ENCODE measurements around the gene PRPH2.
"Not testable (repeated sequence)": the region's sequence is repeated elsewhere in the genome, so short reads cannot be mapped to it uniquely, and the experiment has no call there.

PRPH2 gene

DNA sequence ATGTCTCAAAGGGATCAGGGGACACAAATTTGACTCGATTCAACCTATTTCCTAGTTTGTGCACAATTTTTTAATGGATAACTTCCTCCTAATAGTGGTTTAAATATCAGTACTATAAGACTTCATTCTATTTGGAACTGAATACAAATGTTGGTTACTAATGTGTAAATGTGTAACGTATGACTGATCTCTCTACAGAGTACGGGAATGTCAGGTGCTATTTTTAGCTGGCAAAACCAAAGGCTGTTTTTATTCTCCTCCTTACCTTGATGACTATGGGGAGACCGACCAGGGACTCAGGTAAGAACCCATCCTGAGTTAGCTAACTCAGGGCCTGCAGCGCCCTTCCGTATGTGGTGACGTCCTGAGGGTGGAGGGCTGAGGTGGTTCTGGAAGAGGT lies 33.0 kb downstream of the PRPH2 start:
- DNase-seq (ENCODE audit: low spot score), result no peak
- ChIA-PET CTCF (no interaction called here), POLR2A (ENCODE audit: low non-redundant PET) (no interaction called here)
- no peak for TF ChIP-seq CTCF (conservative IDR thresholded peaks at IDR 0.05; ENCODE audit: low read depth)
- H3K27ac ChIP-seq, result no peak overlapping the region

- ChIA-PET POLR2A (ENCODE audit: low non-redundant PET) (no interaction called here), CTCF (interaction anchor here (0.6 kb wide), 1 partner anchor 19 kb away, joined by 5 read pairs; no protein-coding TSS in a partner anchor)
- no peak for TF ChIP-seq CTCF (conservative IDR thresholded peaks at IDR 0.05; ENCODE audit: low read depth)
- H3K27ac ChIP-seq, result no peak overlapping the region
- DNase-seq (ENCODE audit: low spot score), result no peak
Measured at GRCh38 chr6:42688281-42688680, 34.1 kb downstream of the PRPH2 start.

GRCh38 chr6:42679358-42679757 lies 43.0 kb downstream of the PRPH2 start:
- POLR2A ChIA-PET (ENCODE audit: low non-redundant PET), result no interaction called here

GRCh38 chr6:42674780-42675179 lies 47.6 kb downstream of the PRPH2 start:
- no peak for TF ChIP-seq CTCF (conservative IDR thresholded peaks at IDR 0.05; ENCODE audit: low read depth)
- CTCF ChIA-PET, result no interaction called here
- peak overlapping the region; percentile 82 for H3K27ac ChIP-seq
- POLR2A ChIA-PET (ENCODE audit: low non-redundant PET), result no interaction called here
- DNase-seq (ENCODE audit: low spot score), result no peak

More at GRCh38 chr6:42679358-42679757, 43.0 kb downstream of the PRPH2 start:
- H3K27ac ChIP-seq, result no peak overlapping the region
- no peak for TF ChIP-seq CTCF (conservative IDR thresholded peaks at IDR 0.05; ENCODE audit: low read depth)
- CTCF ChIA-PET, result interaction anchor here (0.5 to 1.0 kb wide), 3 partner anchors 12 to 60 kb away, joined by 3 to 7 read pairs (median 4); no protein-coding TSS in a partner anchor
- DNase-seq (ENCODE audit: low spot score), result no peak

DNA sequence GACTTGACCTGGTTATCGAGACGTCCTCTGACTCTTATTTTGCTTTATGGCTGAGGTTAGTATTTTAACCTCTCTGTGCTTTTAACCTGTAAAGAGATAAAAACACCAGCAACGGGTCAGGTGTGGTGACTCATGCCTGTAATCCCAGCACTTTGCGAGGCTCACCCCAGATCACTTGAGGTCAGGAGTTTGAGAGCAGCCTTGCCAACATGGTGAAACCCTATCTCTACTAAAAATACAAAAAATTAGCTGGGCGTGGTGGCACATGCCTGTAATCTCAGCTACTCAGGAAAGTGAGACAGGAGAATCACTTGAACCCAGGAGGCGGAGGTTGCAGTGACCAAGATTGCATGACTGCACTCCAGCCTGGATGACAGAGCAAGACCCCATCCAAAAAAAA lies 48.0 kb downstream of the PRPH2 start:
- CTCF ChIA-PET; POLR2A ChIA-PET (ENCODE audit: low non-redundant PET): not testable (repeated sequence)
- peak overlapping the region; percentile 82 for H3K27ac ChIP-seq
- DNase-seq (ENCODE audit: low spot score), result peak; percentile 19

- ChIA-PET POLR2A (ENCODE audit: low non-redundant PET) (no interaction called here), CTCF (interaction anchor here (0.6 to 1.1 kb wide), 2 partner anchors 28 to 171 kb away, joined by 4 to 6 read pairs; no protein-coding TSS in a partner anchor)
- TF ChIP-seq CTCF (conservative IDR thresholded peaks at IDR 0.05; ENCODE audit: low read depth), result no peak
- no peak for DNase-seq (ENCODE audit: low spot score)
- no peak overlapping the region for H3K27ac ChIP-seq
Measured at GRCh38 chr6:42664718-42665117, 57.7 kb downstream of the PRPH2 start.

- no peak overlapping the region for H3K27ac ChIP-seq
- CTCF ChIA-PET, result interaction anchor here (0.6 to 1.4 kb wide), 10 partner anchors 8 to 218 kb away, joined by 3 to 15 read pairs (median 3); partner anchors contain the start of gene RPL7L1
- TF ChIP-seq CTCF (conservative IDR thresholded peaks at IDR 0.05; ENCODE audit: low read depth), result peak; percentile 90
- DNase-seq (ENCODE audit: low spot score), result peak; percentile 59
- POLR2A ChIA-PET (ENCODE audit: low non-redundant PET), result no interaction called here
Measured at GRCh38 chr6:42661540-42662153, 60.8 kb downstream of the PRPH2 start.

Measured in RWPE1 (cell line).